ENCODE data around the gene PNKP. TPM values are rescaled to one million over a fixed set of nuclear protein-coding genes. Genes with fewer than 3 reads are reported as not detected.

Gene PNKP
- total RNA-seq, 1 donor from 2014 or later, result 76.4 TPM

- Mint-ChIP-seq H3K36me3 (ENCODE audit: unreplicated experiment) (peaks cover 16% of the 10 kb centered on the region), H3K9me3 (ENCODE audit: unreplicated experiment) (no peaks in the 10 kb centered on the region), H3K27me3 (ENCODE audit: unreplicated experiment) (peaks cover 6% of the 10 kb centered on the region), H3K27ac (ENCODE audit: unreplicated experiment) (no peak overlapping the region), H3K4me1 (ENCODE audit: unreplicated experiment) (peaks cover 8% of the 10 kb centered on the region), H3K4me3 (ENCODE audit: unreplicated experiment) (no peak overlapping the region)
- DNase-seq (ENCODE audit: extremely low spot score, unreplicated experiment), result no peak
- TF ChIP-seq, protein P1, sequence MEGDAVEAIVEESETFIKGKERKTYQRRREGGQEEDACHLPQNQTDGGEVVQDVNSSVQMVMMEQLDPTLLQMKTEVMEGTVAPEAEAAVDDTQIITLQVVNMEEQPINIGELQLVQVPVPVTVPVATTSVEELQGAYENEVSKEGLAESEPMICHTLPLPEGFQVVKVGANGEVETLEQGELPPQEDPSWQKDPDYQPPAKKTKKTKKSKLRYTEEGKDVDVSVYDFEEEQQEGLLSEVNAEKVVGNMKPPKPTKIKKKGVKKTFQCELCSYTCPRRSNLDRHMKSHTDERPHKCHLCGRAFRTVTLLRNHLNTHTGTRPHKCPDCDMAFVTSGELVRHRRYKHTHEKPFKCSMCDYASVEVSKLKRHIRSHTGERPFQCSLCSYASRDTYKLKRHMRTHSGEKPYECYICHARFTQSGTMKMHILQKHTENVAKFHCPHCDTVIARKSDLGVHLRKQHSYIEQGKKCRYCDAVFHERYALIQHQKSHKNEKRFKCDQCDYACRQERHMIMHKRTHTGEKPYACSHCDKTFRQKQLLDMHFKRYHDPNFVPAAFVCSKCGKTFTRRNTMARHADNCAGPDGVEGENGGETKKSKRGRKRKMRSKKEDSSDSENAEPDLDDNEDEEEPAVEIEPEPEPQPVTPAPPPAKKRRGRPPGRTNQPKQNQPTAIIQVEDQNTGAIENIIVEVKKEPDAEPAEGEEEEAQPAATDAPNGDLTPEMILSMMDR (IDR thresholded peaks at IDR 0.05), result no peak
Observed at GRCh38 chr19:49887665-49888509, 20.5 kb upstream of the PNKP start.

DNA sequence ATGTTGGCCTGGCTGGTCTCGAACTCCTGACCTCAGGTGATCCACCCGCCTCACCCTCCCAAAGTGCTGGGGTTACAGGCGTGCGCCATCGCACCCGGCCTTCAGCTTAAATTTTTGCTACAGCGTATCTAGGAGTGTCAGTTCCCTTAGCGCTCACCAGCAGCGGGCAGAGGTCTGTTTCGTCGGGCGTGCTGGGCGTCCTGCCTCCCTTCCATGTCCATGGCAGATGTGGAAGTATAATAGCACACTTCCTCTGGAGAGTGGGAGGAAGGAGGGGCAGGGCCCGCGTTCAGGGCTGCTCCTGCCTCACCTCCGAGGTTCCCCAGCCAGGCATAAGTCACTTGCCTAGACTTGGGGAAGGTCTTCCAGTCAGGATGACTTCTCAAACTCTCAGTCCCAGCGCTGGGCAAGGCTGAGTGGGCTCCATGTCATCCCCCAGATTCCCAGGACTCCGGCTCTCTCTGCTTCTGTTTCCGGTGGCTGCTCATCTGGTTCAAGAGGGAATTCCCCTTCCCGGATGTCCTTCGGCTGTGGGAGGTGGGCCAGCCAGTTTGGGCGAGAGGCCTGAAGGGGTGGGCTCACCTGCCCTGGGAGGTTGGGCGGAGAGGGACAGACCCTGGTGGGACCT, 19.8 kb upstream of the PNKP start:
- TF ChIP-seq, protein P1 (IDR thresholded peaks at IDR 0.05), result no peak
- DNase-seq (ENCODE audit: extremely low spot score, unreplicated experiment), result no peak
- peaks cover 21% of the 10 kb centered on the region for H3K36me3 Mint-ChIP-seq (ENCODE audit: unreplicated experiment)
- peaks cover 2% of the 10 kb centered on the region for H3K27me3 Mint-ChIP-seq (ENCODE audit: unreplicated experiment)
- H3K9me3 Mint-ChIP-seq (ENCODE audit: unreplicated experiment), result no peaks in the 10 kb centered on the region
- peaks cover 8% of the 10 kb centered on the region for H3K4me1 Mint-ChIP-seq (ENCODE audit: unreplicated experiment)
- H3K27ac Mint-ChIP-seq (ENCODE audit: unreplicated experiment), result no peak overlapping the region
- H3K4me3 Mint-ChIP-seq (ENCODE audit: unreplicated experiment), result no peak overlapping the region

DNA sequence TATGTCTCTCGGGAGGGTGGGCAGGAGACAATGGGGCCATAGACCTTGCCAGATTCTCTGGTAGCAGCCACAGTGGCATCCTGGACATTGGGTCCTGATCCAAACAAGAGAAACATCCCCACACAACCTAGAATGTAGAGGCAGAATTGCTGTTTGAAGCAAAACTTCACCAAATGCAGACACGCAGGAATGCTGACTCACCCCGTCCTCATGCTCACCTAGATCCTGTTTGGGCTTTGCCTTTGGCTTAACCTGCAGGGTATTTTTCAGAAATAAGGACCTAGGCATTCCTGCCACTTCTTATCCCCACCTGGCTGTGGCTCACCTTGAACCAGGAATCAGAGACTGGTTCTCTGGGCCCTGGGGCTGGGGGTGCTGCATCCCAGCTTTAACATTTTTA, 17.4 kb upstream of the PNKP start:
- TF ChIP-seq, protein P1 (IDR thresholded peaks at IDR 0.05), result no peak
- peaks cover 2% of the 10 kb centered on the region for H3K4me1 Mint-ChIP-seq (ENCODE audit: unreplicated experiment)
- peaks cover 38% of the 10 kb centered on the region for H3K36me3 Mint-ChIP-seq (ENCODE audit: unreplicated experiment)
- H3K4me3 Mint-ChIP-seq (ENCODE audit: unreplicated experiment), result no peak overlapping the region
- H3K9me3 Mint-ChIP-seq (ENCODE audit: unreplicated experiment), result no peaks in the 10 kb centered on the region
- no peak for DNase-seq (ENCODE audit: extremely low spot score, unreplicated experiment)
- no peak overlapping the region for H3K27ac Mint-ChIP-seq (ENCODE audit: unreplicated experiment)
- H3K27me3 Mint-ChIP-seq (ENCODE audit: unreplicated experiment), result no peaks in the 10 kb centered on the region

DNA sequence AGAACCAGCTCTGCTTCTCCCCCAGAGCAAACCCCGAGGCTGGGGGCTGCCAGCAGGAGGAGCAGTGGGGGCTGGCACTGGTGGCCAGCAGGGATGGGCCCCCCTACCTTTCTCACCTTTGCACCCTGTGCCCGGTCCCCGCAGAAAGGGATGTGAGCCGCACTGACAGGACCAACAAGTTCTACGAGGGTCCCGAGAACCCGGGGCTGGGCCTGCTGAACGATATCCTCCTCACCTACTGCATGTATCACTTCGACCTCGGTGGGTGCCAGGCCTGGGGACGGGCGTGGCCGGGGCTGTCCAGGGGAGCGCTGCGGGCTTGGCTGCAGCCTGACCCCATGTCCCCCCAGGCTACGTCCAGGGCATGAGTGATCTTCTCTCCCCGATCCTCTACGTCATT, 16.7 kb upstream of the PNKP start:
- Mint-ChIP-seq H3K27ac (ENCODE audit: unreplicated experiment) (no peak overlapping the region), H3K36me3 (ENCODE audit: unreplicated experiment) (peaks cover 43% of the 10 kb centered on the region), H3K4me1 (ENCODE audit: unreplicated experiment) (peaks cover 2% of the 10 kb centered on the region), H3K27me3 (ENCODE audit: unreplicated experiment) (no peaks in the 10 kb centered on the region), H3K4me3 (ENCODE audit: unreplicated experiment) (no peak overlapping the region), H3K9me3 (ENCODE audit: unreplicated experiment) (no peaks in the 10 kb centered on the region)
- DNase-seq (ENCODE audit: extremely low spot score, unreplicated experiment), result no peak
- TF ChIP-seq, protein P1 (IDR thresholded peaks at IDR 0.05), result no peak

GRCh38 chr19:49883094-49883493, 15.7 kb upstream of the PNKP start:
- H3K9me3 Mint-ChIP-seq (ENCODE audit: unreplicated experiment), result no peaks in the 10 kb centered on the region
- H3K4me3 Mint-ChIP-seq (ENCODE audit: unreplicated experiment), result no peak overlapping the region
- peaks cover 10% of the 10 kb centered on the region for H3K4me1 Mint-ChIP-seq (ENCODE audit: unreplicated experiment)

More at GRCh38 chr19:49883094-49883493, 15.7 kb upstream of the PNKP start:
- TF ChIP-seq, protein P1 (IDR thresholded peaks at IDR 0.05), result no peak
- Mint-ChIP-seq H3K27ac (ENCODE audit: unreplicated experiment) (no peak overlapping the region), H3K27me3 (ENCODE audit: unreplicated experiment) (no peaks in the 10 kb centered on the region), H3K36me3 (ENCODE audit: unreplicated experiment) (peaks cover 46% of the 10 kb centered on the region)
- no peak for DNase-seq (ENCODE audit: extremely low spot score, unreplicated experiment)
